Measurements from ENCODE around the gene TMEM132C.

DNA sequence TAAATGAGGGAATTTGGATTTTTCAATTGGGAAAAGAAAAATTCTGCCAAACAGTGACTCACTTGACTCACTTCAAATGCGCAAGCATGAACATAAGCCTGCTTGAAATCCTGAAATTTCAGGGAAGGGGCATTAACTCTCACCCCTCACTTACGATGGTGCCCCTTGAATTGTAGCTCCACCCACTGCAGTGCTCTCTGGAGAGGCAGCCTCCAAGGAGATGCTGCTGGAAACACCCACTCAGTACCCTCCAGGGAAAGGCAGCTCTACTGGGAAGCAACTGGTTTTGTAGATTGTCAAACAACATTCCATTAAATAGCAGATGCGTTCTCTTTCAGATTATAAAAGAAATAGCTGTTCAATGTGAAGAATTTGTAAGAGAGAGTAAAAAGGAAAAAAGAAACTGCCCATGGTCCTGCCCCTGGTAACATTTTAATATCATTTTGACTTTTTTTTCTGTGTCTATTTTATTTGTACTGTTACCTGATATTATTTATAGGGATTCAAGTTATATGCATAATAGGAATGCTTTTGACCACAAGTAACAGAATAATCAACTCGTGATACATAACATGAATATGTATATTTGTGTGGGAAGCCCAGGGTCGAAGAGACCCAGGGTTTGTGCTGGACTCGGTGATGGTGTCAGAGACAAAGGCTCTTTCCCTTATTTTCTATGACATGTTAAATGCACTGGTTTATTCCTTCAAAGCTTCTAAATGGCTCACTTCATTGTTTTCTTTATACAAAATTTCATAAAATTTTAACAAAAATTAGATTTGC is 31.1 kb upstream of the TMEM132C start:
- TF ChIP-seq, protein P1, sequence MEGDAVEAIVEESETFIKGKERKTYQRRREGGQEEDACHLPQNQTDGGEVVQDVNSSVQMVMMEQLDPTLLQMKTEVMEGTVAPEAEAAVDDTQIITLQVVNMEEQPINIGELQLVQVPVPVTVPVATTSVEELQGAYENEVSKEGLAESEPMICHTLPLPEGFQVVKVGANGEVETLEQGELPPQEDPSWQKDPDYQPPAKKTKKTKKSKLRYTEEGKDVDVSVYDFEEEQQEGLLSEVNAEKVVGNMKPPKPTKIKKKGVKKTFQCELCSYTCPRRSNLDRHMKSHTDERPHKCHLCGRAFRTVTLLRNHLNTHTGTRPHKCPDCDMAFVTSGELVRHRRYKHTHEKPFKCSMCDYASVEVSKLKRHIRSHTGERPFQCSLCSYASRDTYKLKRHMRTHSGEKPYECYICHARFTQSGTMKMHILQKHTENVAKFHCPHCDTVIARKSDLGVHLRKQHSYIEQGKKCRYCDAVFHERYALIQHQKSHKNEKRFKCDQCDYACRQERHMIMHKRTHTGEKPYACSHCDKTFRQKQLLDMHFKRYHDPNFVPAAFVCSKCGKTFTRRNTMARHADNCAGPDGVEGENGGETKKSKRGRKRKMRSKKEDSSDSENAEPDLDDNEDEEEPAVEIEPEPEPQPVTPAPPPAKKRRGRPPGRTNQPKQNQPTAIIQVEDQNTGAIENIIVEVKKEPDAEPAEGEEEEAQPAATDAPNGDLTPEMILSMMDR (IDR thresholded peaks at IDR 0.05) = no peak
- TF ChIP-seq POLR2A (IDR thresholded peaks at IDR 0.05) = no peak

All from esophagus squamous epithelium (tissue), 4 donors.